ENCODE measurements around the gene VPS36. TPM values are rescaled to one million over a fixed set of nuclear protein-coding genes. Genes with fewer than 3 reads are reported as not detected.

The VPS36 gene
- total RNA-seq, 1 experiment from 2014 or later: 34.8 TPM

GRCh38 chr13:52447354-52447753 lies 3.1 kb downstream of the VPS36 start:
- no TSS peak for BruUV-seq (replicated peaks)
- Histone ChIP-seq H3K4me2 (ENCODE audit: low read length) (no peak overlapping the region), H3K4me3 (replicated peaks in 1 of 2; ENCODE audit: low read depth in 1 of 2, low read length in 2 of 2) (no peak overlapping the region), H3K4me1 (ENCODE audit: control insufficient read depth in 1 of 2, insufficient read depth in 2 of 2, low read length in 2 of 2) (peaks cover 14 to 18% of the 10 kb centered on the region in 2 experiments), H3K9ac (ENCODE audit: low read length) (no peak overlapping the region), H2AFZ (ENCODE audit: low read depth, low read length, poor library complexity, severe bottlenecking) (no peak overlapping the region), H3K36me3 (ENCODE audit: control insufficient read depth in 1 of 2, insufficient read depth in 2 of 2, low read length in 2 of 2) (no peaks in the 10 kb centered on the region), H3K79me2 (ENCODE audit: insufficient read depth, low read length) (peaks cover 68% of the 10 kb centered on the region), H3K9me3 (ENCODE audit: control insufficient read depth in 1 of 2, insufficient read depth in 1 of 2, low read depth in 1 of 2, low read length in 2 of 2) (no peaks in the 10 kb centered on the region), H3K27ac (ENCODE audit: low read depth, low read length) (no peak overlapping the region), H3K27me3 (ENCODE audit: insufficient read depth, low read length) (no peaks in the 10 kb centered on the region), H4K20me1 (ENCODE audit: insufficient read depth) (no peaks in the 10 kb centered on the region), H3K9me2 (ENCODE audit: insufficient read depth) (no peaks in the 10 kb centered on the region)
- RAD21 ChIA-PET (ENCODE audit: low non-redundant PET in 1 of 2, low total read pairs in 2 of 2, uncharacterized antibody in 2 of 2, unreplicated experiment in 2 of 2): no interaction called here
- CTCF ChIA-PET: no interaction called here
- DNase-seq (ENCODE audit: low read depth, low spot score): no peak
- intact Hi-C loops (cut with micrococcal nuclease): no loop called here
- POLR2A ChIA-PET: no interaction called here
- TF ChIP-seq JUND (IDR thresholded peaks at IDR 0.05): no peak
- ATAC-seq: no peak

GRCh38 chr13:52446265-52446664 lies 4.2 kb downstream of the VPS36 start:
- no peaks in the 10 kb centered on the region for H3K27me3 ChIP-seq (ENCODE audit: insufficient read depth, low read length)
- H3K9ac ChIP-seq (ENCODE audit: low read length): no peak overlapping the region
- no peak overlapping the region for H2AFZ ChIP-seq (ENCODE audit: low read depth, low read length, poor library complexity, severe bottlenecking)
- no peaks in the 10 kb centered on the region for H3K9me3 ChIP-seq (ENCODE audit: control insufficient read depth in 1 of 2, insufficient read depth in 1 of 2, low read depth in 1 of 2, low read length in 2 of 2)
- H3K27ac ChIP-seq (ENCODE audit: low read depth, low read length): no peak overlapping the region
- TF ChIP-seq EZH2 (IDR thresholded peaks at IDR 0.05): no peak
- no peak for TF ChIP-seq POLR2A (IDR thresholded peaks at IDR 0.05; ENCODE audit: borderline replicate concordance, extremely low read depth, insufficient read depth, insufficient read length)
- no peak for TF ChIP-seq CBX3 (IDR thresholded peaks at IDR 0.05; ENCODE audit: low read depth)
- TF ChIP-seq ZFX (IDR thresholded peaks at IDR 0.05): no peak
- H4K20me1 ChIP-seq (ENCODE audit: insufficient read depth): no peaks in the 10 kb centered on the region
- no peak overlapping the region for H3K4me3 ChIP-seq (replicated peaks in 1 of 2; ENCODE audit: low read depth in 1 of 2, low read length in 2 of 2)
- peaks cover 0 to 4% of the 10 kb centered on the region in 2 experiments; a peak in 1 of 4 replicates for H3K36me3 ChIP-seq (ENCODE audit: control insufficient read depth in 1 of 2, insufficient read depth in 2 of 2, low read length in 2 of 2)
- BruUV-seq (replicated peaks): no TSS peak
- ChIA-PET RAD21 (ENCODE audit: low non-redundant PET in 1 of 2, low total read pairs in 2 of 2, uncharacterized antibody in 2 of 2, unreplicated experiment in 2 of 2) (no interaction called here), CTCF (no interaction called here), POLR2A (no interaction called here)
- H3K4me2 ChIP-seq (ENCODE audit: low read length): no peak overlapping the region
- peaks cover 14 to 18% of the 10 kb centered on the region in 2 experiments for H3K4me1 ChIP-seq (ENCODE audit: control insufficient read depth in 1 of 2, insufficient read depth in 2 of 2, low read length in 2 of 2)
- DNase-seq (ENCODE audit: low read depth, low spot score): no peak
- intact Hi-C loops (cut with micrococcal nuclease): no loop called here
- peaks cover 79% of the 10 kb centered on the region for H3K79me2 ChIP-seq (ENCODE audit: insufficient read depth, low read length)
- H3K9me2 ChIP-seq (ENCODE audit: insufficient read depth): no peaks in the 10 kb centered on the region
- no peak for ATAC-seq

Data from HCT116 (cell line).